Prostate gland (tissue), 2 donors: ENCODE measurements around the gene MRPL1.

Experiments used
- POLR2A ChIP-seq: fragments of 450-650 bp; IDR thresholded peaks from one replicate; pipeline ENCODE4 v1.6.1; 2016; ENCODE audit warnings: antibody characterized with exemption, mild to moderate bottlenecking
- TF ChIP-seq, protein P1 (sequence below), 4 experiments: fragments of 200-600 bp in 2 of 4; fragments of 450-650 bp in 2 of 4; sonication (generic) in 2 of 4; IDR thresholded peaks; 1 replicate in 3 of 4; 2 replicates in 1 of 4; pipeline ENCODE4 v1.5.1; 2016 to 2019; ENCODE audit warnings: antibody characterized with exemption in 4 of 4, mild to moderate bottlenecking in 2 of 4, moderate library complexity in 2 of 4

DNA sequence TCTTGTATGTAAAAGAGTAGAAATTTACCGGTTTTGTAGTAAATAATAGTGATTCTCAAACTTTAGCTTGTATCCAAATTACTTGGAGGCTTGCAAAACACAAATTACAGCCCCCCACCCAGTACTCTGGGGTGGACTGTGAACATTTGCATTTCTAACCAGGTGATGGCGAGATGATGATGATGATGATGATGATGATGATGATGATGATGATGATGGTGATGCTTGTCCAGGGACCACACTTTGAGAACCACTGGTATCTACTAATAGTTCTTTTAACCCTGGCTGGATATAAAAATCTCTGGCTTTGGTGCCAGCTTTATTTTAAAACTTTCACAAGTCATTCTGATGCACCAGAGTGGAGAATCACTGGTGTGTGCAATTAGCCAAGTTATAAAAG is 96.3 kb downstream of the MRPL1 start:
- TF ChIP-seq, protein P1, sequence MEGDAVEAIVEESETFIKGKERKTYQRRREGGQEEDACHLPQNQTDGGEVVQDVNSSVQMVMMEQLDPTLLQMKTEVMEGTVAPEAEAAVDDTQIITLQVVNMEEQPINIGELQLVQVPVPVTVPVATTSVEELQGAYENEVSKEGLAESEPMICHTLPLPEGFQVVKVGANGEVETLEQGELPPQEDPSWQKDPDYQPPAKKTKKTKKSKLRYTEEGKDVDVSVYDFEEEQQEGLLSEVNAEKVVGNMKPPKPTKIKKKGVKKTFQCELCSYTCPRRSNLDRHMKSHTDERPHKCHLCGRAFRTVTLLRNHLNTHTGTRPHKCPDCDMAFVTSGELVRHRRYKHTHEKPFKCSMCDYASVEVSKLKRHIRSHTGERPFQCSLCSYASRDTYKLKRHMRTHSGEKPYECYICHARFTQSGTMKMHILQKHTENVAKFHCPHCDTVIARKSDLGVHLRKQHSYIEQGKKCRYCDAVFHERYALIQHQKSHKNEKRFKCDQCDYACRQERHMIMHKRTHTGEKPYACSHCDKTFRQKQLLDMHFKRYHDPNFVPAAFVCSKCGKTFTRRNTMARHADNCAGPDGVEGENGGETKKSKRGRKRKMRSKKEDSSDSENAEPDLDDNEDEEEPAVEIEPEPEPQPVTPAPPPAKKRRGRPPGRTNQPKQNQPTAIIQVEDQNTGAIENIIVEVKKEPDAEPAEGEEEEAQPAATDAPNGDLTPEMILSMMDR (IDR thresholded peaks at IDR 0.05), result no peak
- TF ChIP-seq POLR2A, result no peak
